ENCODE data around the gene KNL1. TPM values are rescaled to one million over a fixed set of nuclear protein-coding genes. Genes with fewer than 3 reads are reported as not detected.

The KNL1 gene
- total RNA-seq, 4 donors from 2014 or later = 0.10 to 0.33 (median 0.33) TPM; not detected in 1

GRCh38 chr15:40696228-40696627, 102.2 kb downstream of the KNL1 start:
- no peak overlapping the region for H3K27ac ChIP-seq
- intact Hi-C loops (cut with DNase I; ENCODE audit: low total_unique reads) = no loop called here

GRCh38 chr15:40697916-40698315, 103.9 kb downstream of the KNL1 start:
- intact Hi-C loops (cut with DNase I; ENCODE audit: low total_unique reads) (no loop called here), in situ Hi-C loops (cut with MboI; ENCODE audit: low sequenced_read_pairs in 4 of 4) (loop anchor here in 2 of 4 donors (10.0 to 25.0 kb wide), 3 partner anchors 89 to 197 kb away; partner anchors contain the start of gene VPS18 (in 1 of the 2))
- TF ChIP-seq, protein P1, sequence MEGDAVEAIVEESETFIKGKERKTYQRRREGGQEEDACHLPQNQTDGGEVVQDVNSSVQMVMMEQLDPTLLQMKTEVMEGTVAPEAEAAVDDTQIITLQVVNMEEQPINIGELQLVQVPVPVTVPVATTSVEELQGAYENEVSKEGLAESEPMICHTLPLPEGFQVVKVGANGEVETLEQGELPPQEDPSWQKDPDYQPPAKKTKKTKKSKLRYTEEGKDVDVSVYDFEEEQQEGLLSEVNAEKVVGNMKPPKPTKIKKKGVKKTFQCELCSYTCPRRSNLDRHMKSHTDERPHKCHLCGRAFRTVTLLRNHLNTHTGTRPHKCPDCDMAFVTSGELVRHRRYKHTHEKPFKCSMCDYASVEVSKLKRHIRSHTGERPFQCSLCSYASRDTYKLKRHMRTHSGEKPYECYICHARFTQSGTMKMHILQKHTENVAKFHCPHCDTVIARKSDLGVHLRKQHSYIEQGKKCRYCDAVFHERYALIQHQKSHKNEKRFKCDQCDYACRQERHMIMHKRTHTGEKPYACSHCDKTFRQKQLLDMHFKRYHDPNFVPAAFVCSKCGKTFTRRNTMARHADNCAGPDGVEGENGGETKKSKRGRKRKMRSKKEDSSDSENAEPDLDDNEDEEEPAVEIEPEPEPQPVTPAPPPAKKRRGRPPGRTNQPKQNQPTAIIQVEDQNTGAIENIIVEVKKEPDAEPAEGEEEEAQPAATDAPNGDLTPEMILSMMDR (IDR thresholded peaks at IDR 0.05 in 4 of 5, conservative IDR thresholded peaks at IDR 0.05 in 1 of 5) = no peak
- no peak for TF ChIP-seq POLR2A (IDR thresholded peaks at IDR 0.05)
- DNase-seq = no peak
- Histone ChIP-seq H3K9me3 (no peaks in the 10 kb centered on the region), H3K4me1 (peaks cover 16 to 20% of the 10 kb centered on the region in 2 donors), H3K27me3 (no peaks in the 10 kb centered on the region), H3K4me3 (no peak overlapping the region), H3K36me3 (peaks cover 0 to under 1% of the 10 kb centered on the region in 2 donors), H3K27ac (no peak overlapping the region)
- ATAC-seq = no peak

More at GRCh38 chr15:40696228-40696627, 102.2 kb downstream of the KNL1 start:
- no peaks in the 10 kb centered on the region for H3K9me3 ChIP-seq
- H3K4me3 ChIP-seq = no peak overlapping the region
- H3K4me1 ChIP-seq = peaks cover 16 to 20% of the 10 kb centered on the region in 2 donors
- TF ChIP-seq, protein P1 (IDR thresholded peaks at IDR 0.05 in 4 of 5, conservative IDR thresholded peaks at IDR 0.05 in 1 of 5) = no peak
- TF ChIP-seq POLR2A (IDR thresholded peaks at IDR 0.05) = no peak
- no peak for DNase-seq
- in situ Hi-C loops (cut with MboI; ENCODE audit: low sequenced_read_pairs in 4 of 4) = loop anchor here in 2 of 4 donors (10.0 to 25.0 kb wide), 3 partner anchors 91 to 199 kb away; partner anchors contain the start of gene VPS18 (in 1 of the 2)
- H3K27me3 ChIP-seq = no peaks in the 10 kb centered on the region
- ATAC-seq = no peak
- H3K36me3 ChIP-seq = peaks cover 0 to 9% of the 10 kb centered on the region in 2 donors

GRCh38 chr15:40702077-40702476, 108.0 kb downstream of the KNL1 start:
- Histone ChIP-seq H3K27me3 (no peaks in the 10 kb centered on the region), H3K27ac (no peak overlapping the region), H3K4me3 (no peak overlapping the region), H3K4me1 (no peaks in the 10 kb centered on the region), H3K9me3 (no peaks in the 10 kb centered on the region), H3K36me3 (no peaks in the 10 kb centered on the region)
- no peak for TF ChIP-seq POLR2A (IDR thresholded peaks at IDR 0.05)
- TF ChIP-seq, protein P1 (IDR thresholded peaks at IDR 0.05 in 4 of 5, conservative IDR thresholded peaks at IDR 0.05 in 1 of 5) = no peak
- DNase-seq = no peak
- in situ Hi-C loops (cut with MboI; ENCODE audit: low sequenced_read_pairs in 4 of 4) (no loop called here), intact Hi-C loops (cut with DNase I; ENCODE audit: low total_unique reads) (no loop called here)
- ATAC-seq = no peak

GRCh38 chr15:40706121-40706520, 112.1 kb downstream of the KNL1 start:
- intact Hi-C loops (cut with DNase I; ENCODE audit: low total_unique reads) (no loop called here), in situ Hi-C loops (cut with MboI; ENCODE audit: low sequenced_read_pairs in 4 of 4) (no loop called here)
- Histone ChIP-seq H3K36me3 (no peaks in the 10 kb centered on the region), H3K4me3 (no peak overlapping the region), H3K27ac (no peak overlapping the region), H3K9me3 (no peaks in the 10 kb centered on the region), H3K4me1 (no peaks in the 10 kb centered on the region), H3K27me3 (no peaks in the 10 kb centered on the region)
- ATAC-seq = no peak
- no peak for DNase-seq
- no peak for TF ChIP-seq POLR2A (IDR thresholded peaks at IDR 0.05)
- TF ChIP-seq, protein P1 (IDR thresholded peaks at IDR 0.05 in 4 of 5, conservative IDR thresholded peaks at IDR 0.05 in 1 of 5) = no peak

Other genes with a start within 250 kb of the KNL1 start
- 10 to 100 TPM in 1 of 4 donors, not detected in 3; 12.1 TPM for gene PHGR1, start 243.2 kb upstream of the KNL1 start, total RNA-seq
- gene DISP2, start 236.0 kb upstream of the KNL1 start, total RNA-seq = under 1 TPM; 0.02 to 0.12 (median 0.06) TPM
- 10 to 100 TPM; 10.8 to 30.9 (median 22.1) TPM for gene KNSTRN, start 211.5 kb upstream of the KNL1 start, total RNA-seq
- 10 to 100 TPM; 27.4 to 34.1 (median 29.1) TPM for gene IVD, start 188.5 kb upstream of the KNL1 start, total RNA-seq
- gene BAHD1, start 153.3 kb upstream of the KNL1 start, total RNA-seq = 10 to 100 TPM in 3 of 4 donors, 1 to 10 TPM in 1; 8.8 to 27.4 (median 13.5) TPM
- 1 to 10 TPM; 3.0 to 5.2 (median 3.9) TPM for gene CHST14, start 123.3 kb upstream of the KNL1 start, total RNA-seq
- 10 to 100 TPM; 11.9 to 24.2 (median 17.2) TPM for gene CCDC32, start 29.2 kb upstream of the KNL1 start, total RNA-seq
- gene RPUSD2, start 24.9 kb upstream of the KNL1 start, total RNA-seq = 1 to 10 TPM; 4.5 to 9.1 (median 6.5) TPM
- gene RAD51, start 100.9 kb downstream of the KNL1 start, total RNA-seq = under 1 TPM in 3 of 4 donors, not detected in 1; 0.56 to 0.75 (median 0.60) TPM
- gene RMDN3, start 161.0 kb downstream of the KNL1 start, total RNA-seq = 10 to 100 TPM; 12.7 to 55.3 (median 19.6) TPM
- gene GCHFR, start 169.8 kb downstream of the KNL1 start, total RNA-seq = 10 to 100 TPM in 3 of 4 donors, under 1 TPM in 1; 0.49 to 16.9 (median 14.4) TPM
- under 1 TPM in 2 of 4 donors, not detected in 2; 0.09 to 0.49 TPM for gene C15orf62, start 175.7 kb downstream of the KNL1 start, total RNA-seq
- gene ZFYVE19, start 212.8 kb downstream of the KNL1 start, total RNA-seq = 10 to 100 TPM; 11.4 to 18.9 (median 14.7) TPM
- gene DNAJC17, start 213.2 kb downstream of the KNL1 start, total RNA-seq = 10 to 100 TPM in 2 of 4 donors, 1 to 10 TPM in 2; 5.3 to 25.0 (median 11.4) TPM
- under 1 TPM in 1 of 4 donors, not detected in 3; 0.51 TPM for gene PPP1R14D, start 234.5 kb downstream of the KNL1 start, total RNA-seq
- 1 to 10 TPM in 2 of 4 donors, under 1 TPM in 1, not detected in 1; 0.42 to 5.0 (median 1.0) TPM for gene SPINT1, start 249.8 kb downstream of the KNL1 start, total RNA-seq

Data from gastrocnemius medialis (tissue), 4 donors.